Stimulated activated naive CD8-positive, alpha-beta T cell treated with anti-CD3 and anti-CD28 coated beads, Interleukin-15, Interleukin-2, amounts not matched to agents 100 ng/mL and 50 ng/mL, for 24 hours (primary cell): ENCODE results near the gene SATL1.
"Not testable (repeated sequence)": the region's sequence is repeated elsewhere in the genome, so short reads cannot be mapped to it uniquely, and the experiment has no call there.

Experiments used
- H3K27ac Mint-ChIP-seq: one replicate; pipeline ENCODE4 v1.8.0; 2021; ENCODE audit warnings: mild to moderate bottlenecking, mixed read lengths
- H3K27me3 Mint-ChIP-seq: one replicate; pipeline ENCODE4 v1.8.0; 2021; ENCODE audit warnings: mixed read lengths
- H3K36me3 Mint-ChIP-seq: one replicate; pipeline ENCODE4 v1.8.0; 2021; ENCODE audit warnings: low read depth, mixed read lengths
- H3K4me1 Mint-ChIP-seq: one replicate; pipeline ENCODE4 v1.8.0; 2021; ENCODE audit warnings: low read depth, mixed read lengths
- H3K4me3 Mint-ChIP-seq: one replicate; pipeline ENCODE4 v1.8.0; 2021; ENCODE audit warnings: mild to moderate bottlenecking, mixed read lengths
- H3K9me3 Mint-ChIP-seq: one replicate; pipeline ENCODE4 v1.8.0; 2021; ENCODE audit warnings: mixed read lengths

Gene SATL1

GRCh38 chrX:85139422-85139821, 104.2 kb downstream of the SATL1 start:
- no peak overlapping the region for H3K27ac Mint-ChIP-seq
- no peaks in the 10 kb centered on the region for H3K4me1 Mint-ChIP-seq
- H3K9me3 Mint-ChIP-seq, result no peaks in the 10 kb centered on the region
- H3K27me3 Mint-ChIP-seq, result no peaks in the 10 kb centered on the region
- H3K4me3 Mint-ChIP-seq, result no peak overlapping the region
- H3K36me3 Mint-ChIP-seq, result no peaks in the 10 kb centered on the region

DNA sequence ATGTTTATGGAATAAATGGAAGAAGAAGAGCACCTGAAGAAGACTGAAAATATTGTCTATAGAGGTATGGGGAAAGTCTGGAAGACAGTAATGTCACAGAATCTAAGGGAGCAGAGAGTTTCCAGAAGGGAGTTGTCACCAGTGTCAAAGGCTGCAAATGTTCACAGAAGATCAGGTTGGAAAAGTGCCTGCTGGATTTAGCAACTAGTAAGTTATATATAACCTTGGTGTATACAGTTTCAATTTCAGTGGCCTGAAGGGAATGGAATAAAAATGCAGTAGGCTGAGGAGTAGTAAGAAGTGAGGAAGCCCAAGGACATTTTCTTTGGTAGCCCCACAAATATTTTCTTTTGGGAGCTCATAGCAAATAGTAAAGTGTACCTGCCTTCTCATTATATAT, 107.2 kb downstream of the SATL1 start:
- Mint-ChIP-seq H3K36me3 (no peaks in the 10 kb centered on the region), H3K27ac (no peak overlapping the region), H3K4me1 (no peaks in the 10 kb centered on the region), H3K27me3 (no peaks in the 10 kb centered on the region), H3K4me3 (no peak overlapping the region), H3K9me3 (no peaks in the 10 kb centered on the region)

DNA sequence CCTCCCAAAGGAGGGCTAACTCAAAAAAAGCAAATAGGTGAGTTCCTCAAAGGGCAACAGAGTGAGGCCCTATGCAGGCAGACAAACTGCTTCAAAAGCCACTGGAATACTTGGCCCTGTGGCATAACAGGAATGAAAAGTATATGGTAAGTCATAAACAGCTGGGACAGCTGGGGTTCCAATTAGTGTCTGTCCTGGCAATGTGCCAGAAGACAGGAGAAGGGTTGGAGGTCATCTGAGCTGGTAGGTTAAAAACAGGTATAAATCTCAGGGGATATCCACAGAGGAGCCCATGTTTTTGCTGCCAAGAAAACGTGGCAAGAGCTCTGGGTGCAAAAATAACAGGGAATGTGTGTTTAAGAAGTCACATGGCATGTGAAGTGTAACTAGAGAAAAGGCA, 128.3 kb downstream of the SATL1 start:
- Mint-ChIP-seq H3K4me1 (no peaks in the 10 kb centered on the region), H3K27ac (no peak overlapping the region), H3K9me3 (no peaks in the 10 kb centered on the region), H3K36me3 (no peaks in the 10 kb centered on the region), H3K4me3 (no peak overlapping the region), H3K27me3 (no peaks in the 10 kb centered on the region)

- H3K9me3 Mint-ChIP-seq, result no peaks in the 10 kb centered on the region
- H3K4me3 Mint-ChIP-seq, result no peak overlapping the region
- H3K4me1 Mint-ChIP-seq, result no peaks in the 10 kb centered on the region
- H3K27ac Mint-ChIP-seq, result no peak overlapping the region
- no peaks in the 10 kb centered on the region for H3K36me3 Mint-ChIP-seq
- H3K27me3 Mint-ChIP-seq, result no peaks in the 10 kb centered on the region
Observed at GRCh38 chrX:85114776-85115175, 128.8 kb downstream of the SATL1 start.

DNA sequence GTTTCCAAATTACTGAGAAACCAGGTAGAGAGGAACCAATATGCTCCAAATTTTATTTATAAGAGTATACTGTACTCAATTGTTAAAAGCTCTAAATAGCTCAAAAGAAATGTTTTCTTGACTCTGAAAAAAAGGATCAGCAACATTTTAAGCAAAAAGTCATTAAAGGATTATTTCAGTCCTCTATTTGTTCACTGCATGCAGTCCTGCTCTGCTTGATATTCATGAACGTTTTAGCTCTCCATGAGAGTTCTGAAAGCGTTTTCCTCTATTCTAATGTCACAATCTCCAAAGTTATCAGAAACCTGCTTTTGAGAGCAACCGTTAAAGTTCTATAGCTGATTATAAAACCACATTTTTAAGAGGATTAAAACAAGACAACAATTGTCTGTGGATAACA, 129.4 kb downstream of the SATL1 start:
- no peaks in the 10 kb centered on the region for H3K9me3 Mint-ChIP-seq
- H3K36me3 Mint-ChIP-seq, result no peaks in the 10 kb centered on the region
- H3K4me3 Mint-ChIP-seq, result no peak overlapping the region
- no peaks in the 10 kb centered on the region for H3K4me1 Mint-ChIP-seq
- no peak overlapping the region for H3K27ac Mint-ChIP-seq
- no peaks in the 10 kb centered on the region for H3K27me3 Mint-ChIP-seq

- Mint-ChIP-seq H3K9me3 (no peaks in the 10 kb centered on the region), H3K36me3 (no peaks in the 10 kb centered on the region), H3K27me3 (no peaks in the 10 kb centered on the region), H3K27ac (no peak overlapping the region), H3K4me1 (no peaks in the 10 kb centered on the region), H3K4me3 (no peak overlapping the region)
Observed at GRCh38 chrX:85113746-85114145, 129.8 kb downstream of the SATL1 start.

DNA sequence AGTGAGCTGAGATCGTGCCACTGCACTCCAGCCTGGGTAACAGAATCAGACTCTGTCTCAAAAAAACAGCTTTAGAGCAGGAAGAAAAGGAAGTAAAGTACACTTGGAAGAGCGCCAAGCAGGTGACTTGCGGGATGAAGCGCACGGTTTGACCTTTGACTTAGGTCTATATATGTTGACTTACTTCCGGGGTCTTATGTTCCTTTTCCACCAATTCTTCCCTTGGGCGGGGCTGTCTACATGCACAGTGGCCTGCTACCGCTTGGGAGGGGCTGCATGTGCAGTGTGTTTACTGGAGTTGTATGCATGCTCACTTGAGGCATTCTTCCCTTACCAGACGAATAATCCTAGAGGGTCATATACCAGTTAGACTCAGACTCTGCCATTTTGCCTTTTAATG, 131.3 kb downstream of the SATL1 start:
- H3K4me3 Mint-ChIP-seq, result no peak overlapping the region
- no peaks in the 10 kb centered on the region for H3K36me3 Mint-ChIP-seq
- H3K27me3 Mint-ChIP-seq, result no peaks in the 10 kb centered on the region
- no peak overlapping the region for H3K27ac Mint-ChIP-seq
- no peaks in the 10 kb centered on the region for H3K9me3 Mint-ChIP-seq
- H3K4me1 Mint-ChIP-seq, result no peaks in the 10 kb centered on the region

GRCh38 chrX:85111347-85111746, 132.2 kb downstream of the SATL1 start:
- no peaks in the 10 kb centered on the region for H3K9me3 Mint-ChIP-seq
- no peaks in the 10 kb centered on the region for H3K36me3 Mint-ChIP-seq
- no peak overlapping the region for H3K4me3 Mint-ChIP-seq

GRCh38 chrX:85109235-85109634, 134.3 kb downstream of the SATL1 start:
- no peaks in the 10 kb centered on the region for H3K36me3 Mint-ChIP-seq
- no peak overlapping the region for H3K27ac Mint-ChIP-seq
- H3K4me1 Mint-ChIP-seq, result no peaks in the 10 kb centered on the region
- H3K27me3 Mint-ChIP-seq, result no peaks in the 10 kb centered on the region
- H3K9me3 Mint-ChIP-seq, result no peaks in the 10 kb centered on the region
- H3K4me3 Mint-ChIP-seq, result no peak overlapping the region

More at GRCh38 chrX:85111347-85111746, 132.2 kb downstream of the SATL1 start:
- no peaks in the 10 kb centered on the region for H3K4me1 Mint-ChIP-seq
- H3K27me3 Mint-ChIP-seq, result no peaks in the 10 kb centered on the region
- H3K27ac Mint-ChIP-seq, result no peak overlapping the region

- Mint-ChIP-seq H3K36me3 (no peaks in the 10 kb centered on the region), H3K27ac (no peak overlapping the region), H3K9me3 (no peaks in the 10 kb centered on the region), H3K27me3 (no peaks in the 10 kb centered on the region), H3K4me1 (no peaks in the 10 kb centered on the region), H3K4me3 (no peak overlapping the region)
Observed at GRCh38 chrX:85108165-85108564, 135.4 kb downstream of the SATL1 start.

GRCh38 chrX:85107407-85107806, 136.2 kb downstream of the SATL1 start:
- Mint-ChIP-seq H3K9me3 (no peaks in the 10 kb centered on the region), H3K4me1 (no peaks in the 10 kb centered on the region), H3K27ac (no peak overlapping the region), H3K36me3 (no peaks in the 10 kb centered on the region), H3K27me3 (no peaks in the 10 kb centered on the region), H3K4me3 (no peak overlapping the region)

- H3K4me3 Mint-ChIP-seq, result no peak overlapping the region
Observed at GRCh38 chrX:85089321-85089840, 154.2 kb downstream of the SATL1 start.

DNA sequence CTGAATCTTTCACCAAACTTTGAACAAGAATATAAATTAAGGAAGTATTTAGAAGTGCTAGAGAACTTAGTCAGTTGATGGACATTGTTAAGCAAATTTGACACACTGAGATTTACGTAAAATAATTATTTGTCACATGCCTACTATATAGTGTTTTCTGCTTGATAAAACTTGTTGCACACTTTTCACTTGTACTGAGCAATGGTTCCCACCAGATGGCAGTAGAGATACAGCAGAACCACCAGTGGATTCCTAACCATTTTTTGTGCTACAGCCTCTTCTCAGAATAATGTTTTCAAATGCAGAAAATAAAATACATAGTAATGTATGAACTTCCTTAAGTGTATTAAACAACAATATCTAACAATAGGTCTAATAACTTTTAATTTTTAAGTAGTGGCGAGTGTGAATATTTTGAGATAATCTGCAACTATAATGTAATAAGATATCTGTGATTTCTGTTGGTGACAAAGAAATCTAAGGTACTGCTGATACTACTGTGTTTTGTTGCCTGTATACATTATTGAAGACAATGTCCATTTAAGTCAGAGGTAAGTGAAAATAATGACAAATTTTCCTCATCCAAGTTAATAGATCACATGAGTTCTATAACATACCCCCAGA, 158.7 kb downstream of the SATL1 start:
- Mint-ChIP-seq H3K4me1 (no peaks in the 10 kb centered on the region), H3K36me3 (peaks cover 28% of the 10 kb centered on the region), H3K9me3 (no peaks in the 10 kb centered on the region), H3K27me3 (no peaks in the 10 kb centered on the region), H3K27ac (no peak overlapping the region), H3K4me3 (no peak overlapping the region)

More at GRCh38 chrX:85089321-85089840, 154.2 kb downstream of the SATL1 start:
- H3K27ac Mint-ChIP-seq, result no peak overlapping the region
- no peaks in the 10 kb centered on the region for H3K9me3 Mint-ChIP-seq
- peaks cover 44% of the 10 kb centered on the region for H3K36me3 Mint-ChIP-seq
- no peaks in the 10 kb centered on the region for H3K27me3 Mint-ChIP-seq
- H3K4me1 Mint-ChIP-seq, result no peaks in the 10 kb centered on the region

DNA sequence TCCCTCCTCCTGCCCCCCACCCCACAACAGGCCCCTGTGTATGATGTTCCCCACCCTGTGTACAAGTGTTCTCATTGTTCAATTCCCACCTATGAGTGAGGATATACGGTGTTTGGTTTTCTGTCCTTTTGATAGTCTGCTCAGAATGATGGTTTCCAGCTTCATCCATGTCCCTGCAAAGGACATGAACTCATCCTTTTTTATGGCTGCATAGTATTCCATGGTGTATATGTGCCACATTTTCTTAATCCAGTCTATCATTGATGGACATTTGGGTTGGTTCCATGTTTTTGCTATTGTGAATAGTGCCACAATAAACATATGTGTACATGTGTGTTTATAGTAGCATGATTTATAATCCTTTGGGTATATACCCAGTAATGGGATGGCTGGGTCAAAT, 166.3 kb downstream of the SATL1 start:
- not testable (repeated sequence) for H3K4me3 Mint-ChIP-seq, H3K27ac Mint-ChIP-seq, H3K9me3 Mint-ChIP-seq, H3K4me1 Mint-ChIP-seq, H3K27me3 Mint-ChIP-seq
- peaks cover 14% of the 10 kb centered on the region for H3K36me3 Mint-ChIP-seq

DNA sequence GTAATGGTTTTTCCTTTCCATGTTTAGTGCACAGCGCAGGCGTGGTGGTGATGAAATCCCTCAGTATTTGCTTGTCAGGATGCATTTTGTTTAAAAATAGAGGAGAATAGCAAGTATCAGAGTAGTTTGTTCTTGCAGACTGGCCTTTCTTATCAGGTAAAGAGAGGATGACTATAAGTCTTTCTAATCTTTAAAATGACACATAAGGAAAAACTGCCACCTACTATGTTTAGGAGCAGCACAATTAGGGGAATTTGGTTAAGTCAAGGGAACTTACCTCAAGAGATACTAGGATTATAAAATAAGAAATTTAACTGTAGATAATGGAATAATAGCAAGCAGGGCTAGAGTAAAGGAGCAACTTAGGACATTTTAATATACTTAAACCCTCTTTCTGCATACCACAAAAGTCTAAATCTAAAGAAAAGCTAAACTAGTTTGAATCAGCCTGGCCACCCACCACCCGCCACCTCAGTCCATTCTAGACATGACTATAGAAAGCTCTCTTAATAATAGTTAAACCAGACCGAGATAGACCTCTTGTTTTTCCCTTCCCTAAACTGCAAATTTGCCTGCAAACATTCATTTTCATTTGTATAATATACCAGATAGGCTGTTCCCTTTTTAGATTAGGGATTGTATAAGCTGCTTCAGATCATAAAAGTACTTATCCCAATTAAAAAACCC, 177.9 kb downstream of the SATL1 start:
- H3K4me1 Mint-ChIP-seq, result no peaks in the 10 kb centered on the region
- no peak overlapping the region for H3K4me3 Mint-ChIP-seq
- H3K9me3 Mint-ChIP-seq, result no peaks in the 10 kb centered on the region
- peaks cover 7% of the 10 kb centered on the region for H3K36me3 Mint-ChIP-seq
- H3K27me3 Mint-ChIP-seq, result no peaks in the 10 kb centered on the region
- H3K27ac Mint-ChIP-seq, result no peak overlapping the region
